Esophagus squamous epithelium (tissue), 5 donors: ENCODE data around the gene TANGO2. TPM values are rescaled to one million over a fixed set of nuclear protein-coding genes. Genes with fewer than 3 reads are reported as not detected.

ENCODE experiments used
- DNase-seq: peaks from one replicate; lab custom pipeline; 2025; lab: John Stamatoyannopoulos, UW
- H3K27ac ChIP-seq, 4 donors: fragments of 200-600 bp; sonication (generic); one replicate each; pipeline ENCODE4 v1.5.1; 2016 to 2019; ENCODE audit warnings: mild to moderate bottlenecking in 1 of 4
- H3K27me3 ChIP-seq, 4 donors: fragments of 200-600 bp; sonication (generic); 1 replicate in 3 of 4; 2 replicates in 1 of 4; pipeline versions ENCODE4 v1.5.1 to v1.6.0; 2017 to 2021; ENCODE audit warnings: antibody characterized with exemption in 1 of 4
- H3K36me3 ChIP-seq, 3 donors: fragments of 200-600 bp; sonication (generic); one replicate each; pipeline ENCODE4 v1.5.1; 2016 to 2019
- H3K4me1 ChIP-seq, 3 donors: fragments of 200-600 bp; sonication (generic); one replicate each; pipeline ENCODE4 v1.5.1; 2017 to 2019
- H3K4me3 ChIP-seq, 4 donors: fragments of 200-600 bp; sonication (generic); 1 replicate in 3 of 4; 2 replicates in 1 of 4; pipeline ENCODE4 v1.5.1; 2016 to 2019; ENCODE audit warnings: mild to moderate bottlenecking in 2 of 4, moderate library complexity in 1 of 4
- H3K9me3 ChIP-seq, 3 donors: fragments of 200-600 bp; sonication (generic); one replicate each; pipeline ENCODE4 v1.5.1; 2016 to 2019
- CTCF ChIP-seq, 6 experiments: fragments of 450-650 bp in 4 of 6; fragments of 200-600 bp in 2 of 6; sonication (generic) in 2 of 6; IDR thresholded peaks; one replicate each; pipeline ENCODE4 v1.5.1; 2016 to 2019; ENCODE audit warnings: antibody characterized with exemption in 6 of 6, mild to moderate bottlenecking in 4 of 6, moderate library complexity in 4 of 6
- POLR2A ChIP-seq, 4 donors: fragments of 450-650 bp; IDR thresholded peaks; one replicate each; pipeline ENCODE4 v1.6.1; 2017; ENCODE audit warnings: antibody characterized with exemption in 4 of 4, mild to moderate bottlenecking in 4 of 4, moderate library complexity in 3 of 4
- WGBS, 2 donors: methylation state at CpG; one replicate each; pipeline ENCODE4 v1.1.5; 2018; 5-methylcytosine and 5-hydroxymethylcytosine counted together
- intact Hi-C: fragments of 100-400 bp; cut with DNase I; formaldehyde crosslinking; loops from one replicate; pipeline ENCODE4 v1.15.0; 2022
- total RNA-seq, 4 donors: library from RNA; depleted of rRNA; stranded (reverse); fragments of >200 nt; gene quantifications; one replicate each; pipeline ENCODE4 v1.1.0, GENCODE V29; 2016
- donor health status: DM: yes; HTN: yes; CAD: no.

The TANGO2 gene
- total RNA-seq, 4 donors from 2014 or later: 14.0 to 28.2 (median 17.6) TPM

- Histone ChIP-seq H3K27me3 (no peaks in the 10 kb centered on the region), H3K36me3 (peaks cover 6 to 99% (median 15%) of the 10 kb centered on the region in 3 donors)
- 86 to 89% methylated on average over 7 to 9 of the region's 10 CpGs for WGBS, 2 donors
These were observed 23.7 kb downstream of the TANGO2 start for GRCh38 chr22:20044495-20045151.

GRCh38 chr22:20046730-20047129 lies 25.8 kb downstream of the TANGO2 start:
- 82 to 93% methylated on average over 4 of the region's 4 CpGs for WGBS, 2 donors
- Histone ChIP-seq H3K27me3 (no peaks in the 10 kb centered on the region), H3K4me3 (no peak overlapping the region), H3K27ac (no peak overlapping the region), H3K9me3 (no peaks in the 10 kb centered on the region), H3K36me3 (peaks cover 0 to 93% (median 9%) of the 10 kb centered on the region in 3 donors), H3K4me1 (no peaks in the 10 kb centered on the region)
- TF ChIP-seq POLR2A (IDR thresholded peaks at IDR 0.05) (no peak), CTCF (IDR thresholded peaks at IDR 0.05) (no peak)
- no peak for DNase-seq
- intact Hi-C loops: no loop called here

More at GRCh38 chr22:20044495-20045151, 23.7 kb downstream of the TANGO2 start:
- Histone ChIP-seq H3K4me3 (no peak overlapping the region), H3K4me1 (no peaks in the 10 kb centered on the region), H3K9me3 (no peaks in the 10 kb centered on the region), H3K27ac (no peak overlapping the region)
- TF ChIP-seq POLR2A (IDR thresholded peaks at IDR 0.05) (no peak), CTCF (IDR thresholded peaks at IDR 0.05) (no peak)
- no peak for DNase-seq
- intact Hi-C loops: no loop called here

- 89 to 96% methylated on average over 1 to 3 of the region's 6 CpGs for WGBS, 2 donors
These were observed 31.0 kb downstream of the TANGO2 start for GRCh38 chr22:20051927-20052308.

GRCh38 chr22:20052309-20053259 lies 31.7 kb downstream of the TANGO2 start:
- H3K27ac ChIP-seq: peak overlapping the region in 1 of 4 donors; percentile 14
- intact Hi-C loops: no loop called here
- no peaks in the 10 kb centered on the region for H3K27me3 ChIP-seq
- no peak overlapping the region for H3K4me3 ChIP-seq
- no peak for DNase-seq
- 83 to 85% methylated on average over 17 to 18 of the region's 26 CpGs for WGBS, 2 donors
- TF ChIP-seq POLR2A (IDR thresholded peaks at IDR 0.05) (no peak), CTCF (IDR thresholded peaks at IDR 0.05) (no peak)
- peaks cover 0 to 9% (median 0%) of the 10 kb centered on the region in 3 donors for H3K4me1 ChIP-seq
- no peaks in the 10 kb centered on the region for H3K9me3 ChIP-seq
- H3K36me3 ChIP-seq: peaks cover 17 to 93% (median 25%) of the 10 kb centered on the region in 3 donors

More at GRCh38 chr22:20051927-20052308, 31.0 kb downstream of the TANGO2 start:
- DNase-seq: no peak
- no peak for TF ChIP-seq POLR2A (IDR thresholded peaks at IDR 0.05)
- no peak for TF ChIP-seq CTCF (IDR thresholded peaks at IDR 0.05)
- intact Hi-C loops: no loop called here
- Histone ChIP-seq H3K27me3 (no peaks in the 10 kb centered on the region), H3K36me3 (peaks cover 16 to 93% (median 22%) of the 10 kb centered on the region in 3 donors), H3K4me3 (no peak overlapping the region), H3K4me1 (peaks cover 0 to 9% (median 0%) of the 10 kb centered on the region in 3 donors), H3K27ac (no peak overlapping the region), H3K9me3 (no peaks in the 10 kb centered on the region)
